Left colon (tissue), 2 donors: ENCODE measurements around the gene ACOT7. TPM values are rescaled to one million over a fixed set of nuclear protein-coding genes. Genes with fewer than 3 reads are reported as not detected.

Source experiments
- ATAC-seq: fragments of 200-7000 bp; cut with Tn5 transposase; one replicate; pipeline ENCODE4 v1.9.1; 2020; ENCODE audit warnings: mild to moderate bottlenecking, moderate library complexity
- DNase-seq, 2 donors: peaks; one replicate each; pipeline ENCODE4 v3.0.0-alpha.2; 2020
- intact Hi-C, 2 donors: fragments of 100-400 bp; cut with DNase I in 1 of 2; cut with micrococcal nuclease in 1 of 2; formaldehyde crosslinking; loops; one replicate each; pipeline versions ENCODE4 v1.11.2 to v1.14.0; 2022; cut with DNase I, micrococcal nuclease
- total RNA-seq, 2 donors: library from RNA; stranded (reverse); fragmentation: NEBNext Ultra II Directional; extraction: Animal tissue kit (Norgen Biotek cat#: 25700); gene quantifications; one replicate each; pipeline ENCODE4 v1.2.1, GENCODE V29; 2021
- donor health status: DM: no; HTN: no; CAD: no.
- donor health status: DM: yes; HTN: yes; CAD: no.

ACOT7 gene
- total RNA-seq, 2 donors from 2014 or later = 50.4 to 58.0 TPM

DNA sequence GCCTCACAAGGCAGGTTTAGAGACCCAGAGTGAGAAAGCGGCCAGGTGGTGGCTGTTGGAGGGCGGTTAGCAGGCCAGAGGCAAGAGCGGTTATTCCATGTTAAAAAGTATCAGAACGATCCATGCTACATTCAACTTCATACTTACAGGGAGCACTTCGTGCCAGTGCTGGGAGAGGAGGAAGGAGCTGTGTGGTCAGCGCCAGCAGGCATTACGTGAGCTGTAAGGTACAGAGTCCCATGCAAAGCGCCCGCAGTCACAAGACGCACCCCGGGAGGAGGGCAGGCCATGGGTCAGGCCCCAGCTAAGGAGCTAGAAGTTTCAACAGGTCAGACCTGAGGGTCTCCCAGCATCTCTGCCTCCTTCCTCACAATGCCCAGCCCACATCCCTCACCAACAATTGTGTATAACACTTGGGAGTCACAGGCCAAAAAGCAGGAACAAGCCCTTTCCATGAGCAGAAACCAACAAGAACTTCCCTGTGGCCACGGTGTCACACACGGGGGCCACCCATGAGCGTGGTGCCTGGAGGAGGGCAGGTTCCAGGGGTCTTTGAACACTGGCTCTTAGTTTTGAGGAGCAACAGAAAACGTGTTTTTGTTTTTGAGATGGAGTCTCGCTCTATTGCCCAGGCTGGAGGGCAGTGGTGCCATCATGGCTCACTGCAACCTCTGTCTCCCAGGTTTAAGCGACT lies 110.8 kb downstream of the ACOT7 start:
- peak in 1 of 2 donors; percentile 34 for DNase-seq
- intact Hi-C loops = no loop called here
- ATAC-seq = peak; percentile 24

GRCh38 chr1:6281511-6282402 lies 111.8 kb downstream of the ACOT7 start:
- DNase-seq (peak; percentile 74 to 81), ATAC-seq (peak; percentile 88)
- intact Hi-C loops = no loop called here

DNA sequence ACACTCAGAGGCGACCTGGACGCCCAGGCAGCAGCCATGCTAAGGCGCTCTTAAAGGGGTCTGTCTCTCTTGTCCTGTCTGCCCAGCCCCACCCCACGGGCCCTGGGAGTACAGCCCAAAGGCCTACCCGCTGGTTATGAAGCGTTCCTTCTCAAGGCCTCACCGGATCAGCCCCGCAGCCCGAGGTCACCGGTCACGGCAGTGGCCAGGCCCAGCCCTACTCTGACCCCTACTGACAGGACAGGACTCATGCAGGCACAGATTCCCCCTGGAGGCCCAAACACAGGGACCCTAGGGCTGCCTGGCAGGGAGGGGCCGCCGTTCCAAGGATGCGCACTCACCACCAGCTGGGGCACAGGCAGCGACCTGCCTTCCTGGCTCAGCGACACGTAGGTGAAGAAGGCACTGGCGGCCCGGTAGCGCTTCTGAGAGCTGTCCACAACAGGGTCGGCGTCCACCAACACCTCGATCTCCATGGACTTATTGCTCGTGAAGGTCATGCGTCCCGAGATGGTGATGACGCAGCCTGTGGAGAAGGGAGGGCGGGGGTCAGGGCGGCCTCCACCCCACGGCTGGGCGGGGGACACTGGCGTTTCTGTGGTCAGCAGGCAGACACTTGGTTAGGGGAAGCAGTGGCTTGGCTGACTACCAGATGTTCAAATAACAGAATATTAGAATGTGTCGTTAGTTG lies 112.7 kb downstream of the ACOT7 start:
- intact Hi-C loops = no loop called here
- ATAC-seq (peak; percentile 7), DNase-seq (peak in 1 of 2 donors; percentile 50)

- ATAC-seq (no peak), DNase-seq (no peak)
- intact Hi-C loops = no loop called here
Measured at GRCh38 chr1:6279613-6280383, 113.8 kb downstream of the ACOT7 start.

DNA sequence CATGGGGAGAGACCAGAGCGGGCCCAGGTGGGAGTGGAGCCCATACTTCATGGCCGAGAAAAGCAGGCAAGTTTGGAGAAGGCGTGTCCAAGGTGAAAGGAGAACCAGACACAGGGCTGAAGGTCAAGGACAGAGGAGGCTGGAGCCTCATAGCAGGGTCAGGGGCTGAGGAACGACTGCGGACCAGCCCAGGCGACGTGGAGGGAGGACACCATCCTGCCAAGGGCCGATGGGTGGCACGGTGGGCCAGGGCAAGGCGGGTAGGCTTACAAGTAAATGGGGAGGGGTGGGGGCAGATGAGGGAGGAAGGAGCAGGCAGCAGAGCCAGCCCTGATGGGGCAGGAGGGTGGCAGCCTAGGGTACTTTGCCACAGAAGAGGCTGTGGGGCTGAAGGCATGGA lies 114.5 kb downstream of the ACOT7 start:
- intact Hi-C loops = no loop called here
- no peak for ATAC-seq
- DNase-seq = no peak

GRCh38 chr1:6278263-6278662 lies 115.3 kb downstream of the ACOT7 start:
- intact Hi-C loops = no loop called here

GRCh38 chr1:6276811-6277555 lies 116.6 kb downstream of the ACOT7 start:
- DNase-seq (peak in 1 of 2 donors; percentile 47), ATAC-seq (peak; percentile 38)
- intact Hi-C loops = no loop called here

More at GRCh38 chr1:6278263-6278662, 115.3 kb downstream of the ACOT7 start:
- DNase-seq (no peak), ATAC-seq (no peak)

DNA sequence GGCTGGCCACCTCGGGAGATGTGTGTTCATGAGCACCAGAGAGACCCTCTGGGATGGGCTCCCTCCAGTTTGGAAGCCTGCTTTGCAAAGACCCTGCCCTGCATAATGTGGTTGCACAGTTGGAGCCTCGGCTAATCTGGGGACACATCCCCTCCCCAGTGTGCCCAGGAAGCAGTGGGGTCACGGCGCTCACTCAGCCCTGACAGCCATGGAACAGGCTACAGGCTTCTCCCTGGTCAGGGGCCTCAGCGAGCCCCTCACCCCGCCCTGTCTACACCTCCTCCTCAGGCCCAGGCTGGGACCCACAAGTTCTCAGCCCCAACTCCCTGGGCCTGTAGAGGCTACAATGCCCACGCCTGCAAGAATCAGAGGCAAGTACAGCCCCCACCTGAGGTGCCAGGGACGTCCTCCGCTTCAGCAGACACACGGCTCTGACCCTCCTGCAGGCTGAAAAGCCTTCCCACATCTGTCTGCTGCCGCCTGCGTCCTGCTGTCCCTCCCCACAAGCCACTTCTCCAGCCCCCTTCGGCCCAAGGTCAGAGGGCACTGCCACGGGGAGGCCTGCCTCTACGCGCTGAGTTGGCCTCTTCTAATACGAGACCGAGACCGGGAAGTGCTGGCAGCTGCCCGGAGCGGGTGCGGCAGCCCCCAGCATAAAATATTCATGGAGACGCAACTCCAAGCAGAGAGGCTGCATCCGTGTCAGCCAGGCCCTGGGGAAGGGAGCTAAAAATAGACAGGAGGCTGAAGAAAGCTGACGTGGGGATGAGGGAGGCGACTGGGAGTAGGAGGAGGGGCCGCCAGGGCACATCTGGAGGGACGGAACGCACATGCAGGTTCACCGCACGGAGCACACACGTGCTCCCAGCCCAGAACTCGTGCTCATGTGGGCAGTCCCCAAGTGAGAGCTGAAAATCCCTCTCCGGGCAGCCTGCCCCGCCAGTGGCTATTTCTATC lies 117.5 kb downstream of the ACOT7 start:
- ATAC-seq = peak; percentile 39
- DNase-seq = peak; percentile 59 to 76
- intact Hi-C loops = no loop called here

DNA sequence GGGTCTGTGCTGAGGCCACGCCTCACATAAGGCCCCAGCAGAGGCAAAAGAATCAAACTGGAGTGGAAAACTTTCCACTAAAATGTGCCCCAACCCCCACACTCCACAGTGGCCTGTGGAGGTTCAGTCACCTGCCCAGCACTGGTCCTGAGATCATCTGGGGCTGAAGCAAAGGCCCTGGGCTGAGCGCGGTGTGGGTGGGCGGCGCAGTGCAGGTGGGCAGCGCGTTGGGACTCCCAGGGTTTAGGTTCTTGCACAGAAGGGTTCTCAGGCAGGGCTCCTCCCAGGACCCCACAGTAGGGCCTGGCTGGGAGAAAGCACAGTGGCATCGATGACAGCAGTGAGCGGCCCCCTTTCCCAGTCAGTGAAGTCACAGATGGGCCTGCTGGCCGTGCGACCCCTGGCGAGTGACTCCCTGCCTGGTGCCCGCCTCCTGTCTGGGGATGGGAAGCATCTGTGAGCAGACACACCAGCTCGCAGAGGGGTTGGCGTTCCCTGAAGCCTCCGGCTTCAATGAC lies 118.9 kb downstream of the ACOT7 start:
- DNase-seq (no peak), ATAC-seq (no peak)
- intact Hi-C loops = no loop called here

DNA sequence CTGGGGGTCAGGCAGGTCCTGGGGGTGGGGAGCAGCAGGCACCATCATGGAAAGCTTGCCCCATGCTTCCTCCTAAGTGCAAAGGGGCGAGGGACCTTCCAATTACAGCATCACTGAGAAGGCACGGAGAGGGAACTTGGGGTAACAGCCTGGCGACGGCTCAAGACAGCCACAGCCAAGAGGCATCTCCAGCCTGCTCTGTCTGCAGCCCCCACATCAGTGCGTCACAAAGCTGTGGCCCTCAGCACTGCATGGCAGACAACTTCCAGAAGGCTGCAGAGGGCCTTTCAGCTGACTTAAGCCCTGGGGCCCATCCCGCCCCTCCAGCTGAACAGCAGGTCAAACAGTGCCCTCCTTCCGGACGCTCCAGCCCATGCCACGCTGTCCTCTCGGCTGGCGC lies 119.5 kb downstream of the ACOT7 start:
- DNase-seq (no peak), ATAC-seq (no peak)
- intact Hi-C loops = no loop called here

DNA sequence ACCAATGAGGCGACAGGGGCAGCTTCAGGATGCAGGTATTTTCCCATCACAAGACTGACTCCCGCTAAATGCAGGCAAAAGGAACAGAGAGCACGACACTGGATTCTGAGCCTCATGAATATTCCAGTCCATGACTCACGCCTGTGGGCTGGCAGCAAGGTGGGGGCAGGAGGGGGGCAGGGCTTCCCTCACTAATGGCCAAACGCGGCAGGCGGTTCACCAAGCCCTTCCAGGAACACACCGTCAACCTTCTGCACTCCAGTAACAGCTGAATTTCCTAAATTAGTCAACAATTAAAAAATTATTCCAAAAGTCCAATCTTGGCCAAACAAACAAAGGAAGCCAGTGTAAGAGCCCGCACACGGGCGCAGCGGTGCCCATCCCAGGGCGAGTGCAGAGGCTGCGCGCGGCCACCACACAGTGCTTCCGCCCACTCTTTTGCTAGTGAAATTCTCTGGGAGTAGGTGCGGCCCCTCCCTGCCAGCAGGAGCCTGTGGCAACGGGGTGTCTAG lies 120.1 kb downstream of the ACOT7 start:
- DNase-seq (no peak), ATAC-seq (no peak)
- intact Hi-C loops = no loop called here

GRCh38 chr1:6272868-6273267 lies 120.7 kb downstream of the ACOT7 start:
- DNase-seq = no peak
- intact Hi-C loops = no loop called here
- ATAC-seq = no peak

GRCh38 chr1:6272452-6272851 lies 121.1 kb downstream of the ACOT7 start:
- DNase-seq (no peak), ATAC-seq (no peak)
- intact Hi-C loops = no loop called here

DNA sequence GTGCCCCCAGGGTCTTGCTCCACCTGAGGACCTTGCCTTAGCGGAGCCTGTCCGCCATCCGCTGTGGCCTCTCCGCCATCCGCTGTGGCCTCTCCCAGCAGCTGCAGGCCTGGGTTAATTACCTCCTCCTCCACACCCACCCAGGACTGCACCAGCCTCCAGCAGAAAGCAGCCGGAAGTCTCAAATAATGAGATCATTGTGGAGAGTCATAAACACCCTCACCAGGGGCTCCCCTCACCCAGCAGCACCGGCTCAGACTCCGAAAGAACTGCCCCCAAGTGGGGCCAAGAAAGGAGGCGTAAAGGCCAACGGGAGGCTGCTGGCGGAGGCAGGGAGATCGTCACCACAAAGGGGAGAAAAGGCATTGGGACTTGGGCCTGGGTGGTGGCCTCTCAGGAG lies 122.0 kb downstream of the ACOT7 start:
- peak; percentile 63 to 73 for DNase-seq
- peak; percentile 72 for ATAC-seq
- intact Hi-C loops = no loop called here

GRCh38 chr1:6271006-6271405 lies 122.6 kb downstream of the ACOT7 start:
- intact Hi-C loops = no loop called here
- ATAC-seq = no peak
- no peak for DNase-seq

DNA sequence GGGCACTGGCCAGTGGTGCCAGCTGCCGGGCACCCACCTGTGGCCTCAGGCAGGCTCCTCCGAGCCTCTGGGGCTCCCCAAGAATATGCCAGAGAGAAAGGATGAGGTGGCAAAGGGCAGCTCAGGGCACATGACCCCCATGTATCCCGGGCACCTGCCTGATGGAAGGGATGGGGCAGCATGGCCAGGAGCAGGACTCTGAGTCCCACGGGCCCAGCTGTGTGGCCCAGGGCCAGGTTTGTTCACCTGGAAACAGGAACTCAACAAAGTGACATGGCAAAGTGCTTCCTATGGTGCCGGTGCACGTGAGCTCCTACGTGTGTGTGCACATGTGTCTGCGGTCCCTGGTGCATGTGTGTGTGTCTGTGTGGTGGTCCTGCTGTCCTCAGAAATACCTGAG lies 123.2 kb downstream of the ACOT7 start:
- ATAC-seq (peak; percentile 60), DNase-seq (peak in 1 of 2 donors; percentile 69)
- intact Hi-C loops = no loop called here
